ENCODE results near the gene CXorf66. TPM values are rescaled to one million over a fixed set of nuclear protein-coding genes. Genes with fewer than 3 reads are reported as not detected.

CXorf66 gene
- total and polyA plus RNA-seq, 2 experiments from 2014 or later, result not detected

DNA sequence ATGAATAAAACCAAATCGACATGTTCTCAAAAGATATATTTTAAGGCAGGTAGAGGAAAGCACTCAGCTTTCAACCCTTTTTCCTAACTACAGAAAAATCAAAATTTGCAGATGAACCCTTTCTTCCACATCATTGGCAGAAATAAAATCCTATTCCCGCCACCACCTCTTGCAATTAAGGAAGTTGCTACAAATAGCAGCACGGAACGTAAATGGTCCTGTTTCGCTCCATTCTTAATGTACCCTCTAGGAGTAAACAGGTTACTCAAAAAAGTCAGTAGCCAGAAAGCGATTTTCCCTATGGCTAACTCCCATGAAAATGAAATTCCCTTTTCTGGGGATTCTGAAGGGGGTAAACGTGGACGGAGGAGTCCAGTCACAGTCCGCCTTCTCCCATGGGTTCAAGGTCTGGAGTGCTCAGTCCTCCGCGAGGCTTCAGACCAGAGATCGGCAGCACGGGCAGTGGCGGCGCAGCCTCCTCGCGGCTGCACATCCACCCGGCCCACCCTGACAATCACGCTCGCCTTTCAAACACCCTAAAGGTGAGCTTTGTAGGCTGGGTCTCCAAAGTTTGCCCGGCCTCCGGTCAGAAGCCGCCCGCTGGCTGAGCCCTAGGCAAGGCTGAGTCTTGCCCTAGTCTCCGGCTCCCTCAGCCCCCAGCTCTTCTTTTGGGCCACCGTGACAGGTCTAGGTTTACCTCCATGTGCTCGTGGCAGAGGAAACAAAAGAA is 34.2 kb downstream of the CXorf66 start:
- no peaks in the 10 kb centered on the region for H3K9me3 ChIP-seq (ENCODE audit: low read depth)
- no peaks in the 10 kb centered on the region for H3K9me2 ChIP-seq (ENCODE audit: insufficient read depth)
- H3F3A ChIP-seq (ENCODE audit: insufficient read depth), result peaks cover 5% of the 10 kb centered on the region; the same call in 1 of the 2 replicates
- no peaks in the 10 kb centered on the region for H3K27me3 ChIP-seq (replicated peaks; ENCODE audit: insufficient read depth)
- WGBS, 2 experiments (ENCODE audit: low coverage in 1 of 2, low lambda C conversion rate in 2 of 2, missing lambda C conversion rate in 2 of 2), result 17 to 18% methylated on average over 20 to 21 of the region's 27 CpGs
- DNase-seq, result peak; percentile 36
- no peaks in the 10 kb centered on the region for H4K20me1 ChIP-seq (ENCODE audit: insufficient read depth)
- peak overlapping the region; percentile 83 for H3K4me2 ChIP-seq (ENCODE audit: unreplicated experiment)
- H3K4me1 ChIP-seq (ENCODE audit: insufficient read depth), result no peaks in the 10 kb centered on the region
- H2AFZ ChIP-seq, result peak overlapping the region; percentile 78
- peak overlapping the region; percentile 87 for H3K4me3 ChIP-seq
- no peaks in the 10 kb centered on the region for H3K36me3 ChIP-seq (ENCODE audit: low read depth)
- TF ChIP-seq EZH2 (IDR thresholded peaks at IDR 0.05; ENCODE audit: insufficient read depth, poor library complexity, severe bottlenecking) (no peak), EZH2phosphoT487 (IDR thresholded peaks at IDR 0.05; ENCODE audit: insufficient read depth, low read depth) (no peak)
- H3K79me2 ChIP-seq (ENCODE audit: insufficient read depth), result peaks cover 57% of the 10 kb centered on the region
- in situ Hi-C loops (cut with MboI), result no loop called here
- no peak overlapping the region for H3K27ac ChIP-seq
- H3K9ac ChIP-seq, result peak overlapping the region; percentile 99

GRCh38 chrX:139930401-139930800 is 34.9 kb downstream of the CXorf66 start:
- 96 to 97% methylated on average over 4 of the region's 4 CpGs for WGBS, 2 experiments (ENCODE audit: low coverage in 1 of 2, low lambda C conversion rate in 2 of 2, missing lambda C conversion rate in 2 of 2)
- H3K4me2 ChIP-seq (ENCODE audit: unreplicated experiment), result peak overlapping the region; percentile 83
- in situ Hi-C loops (cut with MboI), result no loop called here
- H3K4me1 ChIP-seq (ENCODE audit: insufficient read depth), result no peaks in the 10 kb centered on the region
- no peaks in the 10 kb centered on the region for H4K20me1 ChIP-seq (ENCODE audit: insufficient read depth)
- no peak for DNase-seq
- TF ChIP-seq EZH2phosphoT487 (IDR thresholded peaks at IDR 0.05; ENCODE audit: insufficient read depth, low read depth), result no peak
- TF ChIP-seq EZH2 (IDR thresholded peaks at IDR 0.05; ENCODE audit: insufficient read depth, poor library complexity, severe bottlenecking), result no peak
- H3K9me2 ChIP-seq (ENCODE audit: insufficient read depth), result no peaks in the 10 kb centered on the region
- H3K36me3 ChIP-seq (ENCODE audit: low read depth), result no peaks in the 10 kb centered on the region
- H3F3A ChIP-seq (ENCODE audit: insufficient read depth), result peaks cover 5% of the 10 kb centered on the region; the same call in 1 of the 2 replicates
- H2AFZ ChIP-seq, result no peak overlapping the region
- H3K79me2 ChIP-seq (ENCODE audit: insufficient read depth), result peaks cover 64% of the 10 kb centered on the region
- H3K9me3 ChIP-seq (ENCODE audit: low read depth), result no peaks in the 10 kb centered on the region
- H3K27me3 ChIP-seq (replicated peaks; ENCODE audit: insufficient read depth), result no peaks in the 10 kb centered on the region
- H3K9ac ChIP-seq, result peak overlapping the region; percentile 99; the same call in 1 of the 2 replicates
- H3K27ac ChIP-seq, result no peak overlapping the region
- peak overlapping the region; percentile 87 for H3K4me3 ChIP-seq

DNA sequence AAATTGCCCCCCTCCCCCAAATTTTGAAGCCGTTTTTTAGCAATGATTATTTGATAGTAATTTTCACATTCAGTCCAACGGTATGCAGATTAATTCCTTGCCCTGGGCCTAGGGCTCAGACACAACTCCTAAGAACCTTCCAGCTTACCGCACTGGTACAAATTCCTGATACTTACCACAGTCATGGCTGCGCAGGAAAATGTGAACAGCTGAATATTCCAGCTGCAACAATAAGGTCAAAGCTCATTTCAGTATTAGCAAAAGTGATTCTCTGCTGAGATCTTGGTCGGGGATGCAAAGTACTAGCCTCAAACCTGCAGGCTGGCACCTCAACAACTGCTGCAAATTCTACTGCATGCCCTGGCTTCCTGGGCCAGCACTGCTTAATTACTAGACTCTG is 35.4 kb downstream of the CXorf66 start:
- Histone ChIP-seq H3K4me2 (ENCODE audit: unreplicated experiment) (no peak overlapping the region), H3K4me3 (no peak overlapping the region), H4K20me1 (ENCODE audit: insufficient read depth) (no peaks in the 10 kb centered on the region), H3K9me2 (ENCODE audit: insufficient read depth) (no peaks in the 10 kb centered on the region), H2AFZ (no peak overlapping the region), H3K9me3 (ENCODE audit: low read depth) (no peaks in the 10 kb centered on the region), H3F3A (ENCODE audit: insufficient read depth) (peaks cover 5% of the 10 kb centered on the region; the same call in 1 of the 2 replicates), H3K79me2 (ENCODE audit: insufficient read depth) (peaks cover 67% of the 10 kb centered on the region), H3K27ac (no peak overlapping the region), H3K36me3 (ENCODE audit: low read depth) (no peaks in the 10 kb centered on the region), H3K9ac (no peak overlapping the region), H3K27me3 (replicated peaks; ENCODE audit: insufficient read depth) (no peaks in the 10 kb centered on the region), H3K4me1 (ENCODE audit: insufficient read depth) (no peaks in the 10 kb centered on the region)
- in situ Hi-C loops (cut with MboI), result no loop called here
- no peak for DNase-seq
- WGBS, 2 experiments (ENCODE audit: low coverage in 1 of 2, low lambda C conversion rate in 2 of 2, missing lambda C conversion rate in 2 of 2), result 91 to 100% methylated on average over 5 of the region's 5 CpGs
- TF ChIP-seq EZH2phosphoT487 (IDR thresholded peaks at IDR 0.05; ENCODE audit: insufficient read depth, low read depth) (no peak), EZH2 (IDR thresholded peaks at IDR 0.05; ENCODE audit: insufficient read depth, poor library complexity, severe bottlenecking) (no peak)

DNA sequence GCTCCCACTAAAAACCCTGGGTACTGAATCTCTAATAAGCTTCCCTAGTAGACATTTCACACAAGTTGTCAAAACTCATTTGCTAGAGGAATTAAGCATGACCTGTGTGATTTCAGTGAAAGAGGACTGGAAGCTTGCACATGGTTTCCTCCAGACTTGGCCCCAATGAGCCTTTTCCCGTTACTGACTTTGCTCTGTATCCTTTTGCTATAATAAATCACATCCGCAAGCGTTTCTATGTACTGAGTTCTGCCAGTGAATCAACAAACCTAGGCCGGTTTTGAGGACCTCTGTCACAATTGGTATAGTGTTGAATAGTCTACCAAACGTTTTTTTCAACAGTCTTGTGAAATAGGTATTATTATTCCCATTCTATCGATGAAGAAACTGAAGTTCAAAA is 40.6 kb downstream of the CXorf66 start:
- Histone ChIP-seq H3K4me2 (ENCODE audit: unreplicated experiment) (no peak overlapping the region), H3K9me2 (ENCODE audit: insufficient read depth) (no peaks in the 10 kb centered on the region), H4K20me1 (ENCODE audit: insufficient read depth) (no peaks in the 10 kb centered on the region), H3K27me3 (replicated peaks; ENCODE audit: insufficient read depth) (no peaks in the 10 kb centered on the region), H3K4me3 (no peak overlapping the region), H3K9me3 (ENCODE audit: low read depth) (no peaks in the 10 kb centered on the region), H3K9ac (no peak overlapping the region), H3K36me3 (ENCODE audit: low read depth) (no peaks in the 10 kb centered on the region), H3K4me1 (ENCODE audit: insufficient read depth) (no peaks in the 10 kb centered on the region), H2AFZ (no peak overlapping the region), H3F3A (ENCODE audit: insufficient read depth) (no peaks in the 10 kb centered on the region), H3K27ac (no peak overlapping the region), H3K79me2 (ENCODE audit: insufficient read depth) (peaks cover 69% of the 10 kb centered on the region)
- in situ Hi-C loops (cut with MboI), result no loop called here
- no peak for TF ChIP-seq EZH2 (IDR thresholded peaks at IDR 0.05; ENCODE audit: insufficient read depth, poor library complexity, severe bottlenecking)
- no peak for TF ChIP-seq EZH2phosphoT487 (IDR thresholded peaks at IDR 0.05; ENCODE audit: insufficient read depth, low read depth)
- 62 to 70% methylated on average over 6 of the region's 6 CpGs for WGBS, 2 experiments (ENCODE audit: low coverage in 1 of 2, low lambda C conversion rate in 2 of 2, missing lambda C conversion rate in 2 of 2)
- no peak for DNase-seq
